K562 (cell line): ENCODE results near the gene USP7. TPM values are rescaled to one million over a fixed set of nuclear protein-coding genes. Genes with fewer than 3 reads are reported as not detected.
"Not testable (repeated sequence)": the region's sequence is repeated elsewhere in the genome, so short reads cannot be mapped to it uniquely, and the experiment has no call there.

ENCODE experiments used
- ATAC-seq: fragments of 200-7000 bp; cut with Tn5 transposase; 3 replicates; pipeline ENCODE4 v1.9.1; 2020; ENCODE audit warnings: moderate library complexity
- BruUV-seq: library from RNA; stranded (reverse); fragments of 400-500 nt; replicated peaks from 2 replicates; lab custom pipeline; 2021; lab: Mats Ljungman, UMichigan
- CTCF ChIA-PET: fragments of 300-600 bp; formaldehyde crosslinking; extraction: SDS; loops from one replicate; lab custom pipeline; 2021; ENCODE audit warnings: low intra/inter-chr PET ratio; lab: Yijun Ruan, JAX
- POLR2A ChIA-PET: fragments of 300-600, 350-650 bp; sonication (Branson Sonifier 250); formaldehyde crosslinking; extraction: SDS; loops from one replicate; lab custom pipeline; 2021; ENCODE audit warnings: antibody characterized with exemption, inconsistent platforms; lab: Yijun Ruan, JAX
- DNase-seq, 4 experiments: peaks; one replicate each; pipeline versions ENCODE4 v3.0.0 to v3.0.0-alpha.2; 2011 to 2018; ENCODE audit warnings: low spot score in 3 of 4, mixed read lengths in 3 of 4; ENCODE audit errors: extremely low read depth in 1 of 4
- FAIRE-seq: peaks from 2 replicates; lab custom pipeline; 2011; peaks lifted over from hg19 to GRCh38; lab: Jason Lieb, UNC
- H2AFZ ChIP-seq: 2 replicates; pipeline ENCODE4 v1.6.0; 2011; ENCODE audit warnings: low read depth, low read length, control low read depth, inconsistent platforms
- H3K27ac ChIP-seq: fragments of 200-600 bp; 3 replicates; pipeline ENCODE4 v1.8.0; 2011; ENCODE audit warnings: low read depth, mild to moderate bottlenecking, control low read depth, inconsistent platforms, low read length, moderate library complexity, mixed read lengths; ENCODE audit errors: extremely low read depth
- H3K27me3 ChIP-seq, 2 experiments: fragments of 300-600 bp in 1 of 2; 2 replicates in 1 of 2; 3 replicates in 1 of 2; pipeline versions ENCODE4 v1.6.0 to v1.8.0; 2011; ENCODE audit warnings: inconsistent platforms in 2 of 2, low read length in 2 of 2, mild to moderate bottlenecking in 1 of 2, mixed read lengths in 1 of 2, moderate library complexity in 1 of 2; ENCODE audit not compliant: control insufficient read depth in 2 of 2, insufficient read depth in 2 of 2
- H3K36me3 ChIP-seq: fragments of 300-600 bp; 3 replicates; pipeline ENCODE4 v1.8.0; 2011; ENCODE audit warnings: mild to moderate bottlenecking, low read length, inconsistent platforms; ENCODE audit not compliant: control insufficient read depth, insufficient read depth
- H3K4me1 ChIP-seq, 2 experiments: fragments of 200-600 bp in 1 of 2; replicated peaks in 1 of 2; 2 replicates in 1 of 2; 3 replicates in 1 of 2; pipeline versions ENCODE4 v1.5.1 to v1.8.0; 2011; ENCODE audit warnings: inconsistent platforms in 2 of 2, low read length in 2 of 2, mild to moderate bottlenecking in 1 of 2, mixed read lengths in 1 of 2, moderate library complexity in 1 of 2; ENCODE audit not compliant: control insufficient read depth in 2 of 2, insufficient read depth in 2 of 2
- H3K4me2 ChIP-seq: 2 replicates; pipeline ENCODE4 v1.6.1; 2011; ENCODE audit warnings: low read length, control low read depth, inconsistent platforms, mixed read lengths; ENCODE audit not compliant: insufficient read depth
- H3K4me3 ChIP-seq: fragments of 200-600 bp; sonication (generic), shearing (Covaris generic); 2 replicates; pipeline ENCODE4 v1.5.1; 2016; ENCODE audit warnings: control low read depth, inconsistent platforms
- H3K79me2 ChIP-seq: fragments of 200-600 bp; 3 replicates; pipeline ENCODE4 v1.8.0; 2011; ENCODE audit warnings: low read length, inconsistent platforms; ENCODE audit not compliant: control insufficient read depth, insufficient read depth
- H3K9ac ChIP-seq, 2 experiments: 2 replicates each; pipeline versions ENCODE4 v1.6.0 to v1.6.1; 2011; ENCODE audit warnings: low read depth in 2 of 2, low read length in 2 of 2, control low read depth in 1 of 2, inconsistent platforms in 1 of 2, mild to moderate bottlenecking in 1 of 2, mixed read lengths in 1 of 2; ENCODE audit not compliant: insufficient read depth in 1 of 2
- H3K9me1 ChIP-seq: one replicate; pipeline ENCODE4 v1.6.0; 2011; ENCODE audit warnings: inconsistent platforms, mild to moderate bottlenecking, low read length, moderate library complexity; ENCODE audit not compliant: control insufficient read depth, insufficient read depth
- H3K9me3 ChIP-seq: replicated peaks from 2 replicates; pipeline ENCODE4 v1.5.1; 2011; ENCODE audit warnings: low read depth, low read length, inconsistent platforms; ENCODE audit not compliant: control insufficient read depth, insufficient read depth
- H4K20me1 ChIP-seq: replicated peaks from 2 replicates; pipeline ENCODE4 v1.6.1; 2011; ENCODE audit warnings: low read length, inconsistent platforms, mixed read lengths; ENCODE audit not compliant: control insufficient read depth, insufficient read depth
- BACH1 ChIP-seq: fragments of 200-800 bp; sonication (Bioruptor generic); IDR thresholded peaks from 2 replicates; pipeline ENCODE4 v1.6.1; 2016; ENCODE audit warnings: missing genetic modification characterization, missing compliant biosample characterization
- CBX1 ChIP-seq: sonication (generic); IDR thresholded peaks from 2 replicates; pipeline ENCODE4 v1.6.1; 2016; ENCODE audit warnings: antibody characterized with exemption, low read depth, mild to moderate bottlenecking
- KAT7 ChIP-seq: sonication (generic); formaldehyde crosslinking; IDR thresholded peaks from 2 replicates; pipeline ENCODE4 v1.8.0; 2022; ENCODE audit warnings: missing genetic modification reagents, mild to moderate bottlenecking, borderline replicate concordance
- MTA2 ChIP-seq: fragments of 450-650 bp; IDR thresholded peaks from 2 replicates; pipeline ENCODE4 v1.6.1; 2016; ENCODE audit warnings: low read depth
- NFE2 ChIP-seq: IDR thresholded peaks from 2 replicates; pipeline ENCODE4 v1.6.1; 2014; ENCODE audit warnings: antibody characterized with exemption, low read depth
- PCBP1 ChIP-seq: fragments of 200-400 bp; formaldehyde crosslinking; IDR thresholded peaks from 2 replicates; pipeline ENCODE4 v1.6.1; 2018; ENCODE audit warnings: mild to moderate bottlenecking, low read depth, low read length; ENCODE audit not compliant: poor library complexity, severe bottlenecking
- PHF8 ChIP-seq: fragments of 200-600 bp; sonication (generic); IDR thresholded peaks from 2 replicates; pipeline ENCODE4 v1.6.1; 2012; ENCODE audit warnings: mixed run types, mild to moderate bottlenecking, inconsistent platforms, low read length, moderate library complexity, borderline replicate concordance
- SPI1 ChIP-seq: IDR thresholded peaks from 2 replicates; pipeline ENCODE4 v1.6.1; 2011; ENCODE audit warnings: low read depth, low read length, control low read depth, borderline replicate concordance
- WHSC1 ChIP-seq: IDR thresholded peaks from one replicate; pipeline ENCODE4 v1.6.1; 2012; ENCODE audit warnings: low read length, control low read depth, inconsistent platforms
- ZNF699 ChIP-seq: fragments of 250-450 bp; sonication (Bioruptor Pico); IDR thresholded peaks from 2 replicates; pipeline ENCODE4 v1.8.0; 2021; ENCODE audit warnings: mild to moderate bottlenecking, moderate library complexity; ENCODE audit not compliant: insufficient replicate concordance
- WGBS: fragments of 100-300 bp; shearing (Covaris generic); methylation state at CpG from one replicate; pipeline ENCODE4 v1.1.6; 2016; ENCODE audit warnings: low coverage, mixed read lengths; ENCODE audit not compliant: insufficient coverage; ENCODE audit errors: missing lambda C conversion rate; 5-methylcytosine and 5-hydroxymethylcytosine counted together
- in situ Hi-C: fragments of 300-500 bp; cut with MboI; formaldehyde crosslinking; loops from 4 replicates; pipeline ENCODE4 v1.15.0; 2018; ENCODE audit warnings: inconsistent platforms, mixed read lengths
- intact Hi-C: fragments of 100-400 bp; cut with micrococcal nuclease; formaldehyde crosslinking; loops from 2 replicates; pipeline ENCODE4 v1.14.2; 2022
- polyA plus RNA-seq, 8 experiments: library from polyadenylated mRNA; depleted of rRNA in 4 of 8; stranded (reverse) in 5 of 8; unstranded in 3 of 8; fragments of >200 nt; fragmentation: Nextera tagmentation in 2 of 8; fragmentation: Illumina TruSeq in 1 of 8; extraction: Ambion mirVana in 2 of 8; extraction: Trizol in 1 of 8; gene quantifications; 2 replicates each; pipeline versions ENCODE4 v1.2.1 to v1.2.3, GENCODE V29; 2011 to 2014; ENCODE audit warnings: inconsistent platforms in 1 of 8, missing spikeins in 1 of 8
- total RNA-seq, 7 experiments: library from RNA; depleted of rRNA in 6 of 7; stranded (reverse); fragments of >200 nt in 6 of 7; fragmentation: Illumina TruSeq in 2 of 7; extraction: Trizol in 2 of 7; gene quantifications; 2 replicates each; pipeline versions ENCODE4 v1.2.1 to v1.2.3, GENCODE V29; 2011 to 2021; ENCODE audit warnings: low replicate concordance in 1 of 7
- TF ChIP-seq, protein P1 (sequence below): sonication (generic); formaldehyde crosslinking; IDR thresholded peaks from 2 replicates; pipeline ENCODE4 v1.8.0; 2022; ENCODE audit warnings: missing genetic modification reagents, mild to moderate bottlenecking, moderate library complexity, borderline replicate concordance
- TF ChIP-seq, protein P2 (sequence below): fragments of 450-650 bp; IDR thresholded peaks from 2 replicates; pipeline ENCODE4 v1.6.1; 2018; ENCODE audit warnings: mild to moderate bottlenecking, low read depth; ENCODE audit not compliant: partially characterized antibody

USP7 gene
- total and polyA plus RNA-seq, 9 of the 15 experiments (the other 6 are each of a cell fraction or from before 2014, with no cell fraction given): 17.1 to 145 (median 57.9) TPM

DNA sequence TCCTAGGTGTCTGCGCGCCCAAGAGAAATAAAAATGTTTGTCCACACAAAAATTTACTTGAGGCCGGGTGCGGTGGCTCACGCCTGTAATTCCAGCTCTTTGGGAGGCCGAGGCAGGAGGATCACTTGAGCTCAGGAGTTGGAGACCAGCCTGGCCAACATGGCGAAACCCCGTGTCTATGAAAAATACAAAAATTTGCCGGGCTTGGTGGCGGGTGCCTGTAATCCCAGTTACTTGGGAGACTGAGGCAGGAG, 93.8 kb downstream of the USP7 start:
- H3K4me2 ChIP-seq, H3K4me3 ChIP-seq, ATAC-seq, H3K27ac ChIP-seq, CTCF ChIA-PET, in situ Hi-C loops, FAIRE-seq, DNase-seq, H3K36me3 ChIP-seq, H3K9me3 ChIP-seq, BruUV-seq, H3K9me1 ChIP-seq, H3K27me3 ChIP-seq: not testable (repeated sequence)
- peak overlapping the region in 1 of 2 experiments; percentile 69; a peak in 1 of 4 replicates for H3K9ac ChIP-seq
- 93% methylated on average over 6 of the region's 10 CpGs for WGBS
- peaks cover 22% of the 10 kb centered on the region for H4K20me1 ChIP-seq
- H3K4me1 ChIP-seq: peaks cover 34 to 55% of the 10 kb centered on the region in 2 experiments
- peaks cover 33% of the 10 kb centered on the region for H3K79me2 ChIP-seq
- TF ChIP-seq, protein P1, sequence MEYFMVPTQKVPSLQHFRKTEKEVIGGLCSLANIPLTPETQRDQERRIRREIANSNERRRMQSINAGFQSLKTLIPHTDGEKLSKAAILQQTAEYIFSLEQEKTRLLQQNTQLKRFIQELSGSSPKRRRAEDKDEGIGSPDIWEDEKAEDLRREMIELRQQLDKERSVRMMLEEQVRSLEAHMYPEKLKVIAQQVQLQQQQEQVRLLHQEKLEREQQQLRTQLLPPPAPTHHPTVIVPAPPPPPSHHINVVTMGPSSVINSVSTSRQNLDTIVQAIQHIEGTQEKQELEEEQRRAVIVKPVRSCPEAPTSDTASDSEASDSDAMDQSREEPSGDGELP (CRISPR knock-in tag): 0 out of 2 replicates have a peak, but pooled peaks have one; percentile 2
- H2AFZ ChIP-seq: peak overlapping the region; percentile 93; the same call in 1 of the 2 replicates
- intact Hi-C loops: loop anchor here (10.0 kb wide), 1 partner anchor 265 kb away; no protein-coding TSS in a partner anchor
- POLR2A ChIA-PET: interaction anchor here (1.1 kb wide), 1 partner anchor 10 kb away, joined by 4 read pairs; no protein-coding TSS in a partner anchor

DNA sequence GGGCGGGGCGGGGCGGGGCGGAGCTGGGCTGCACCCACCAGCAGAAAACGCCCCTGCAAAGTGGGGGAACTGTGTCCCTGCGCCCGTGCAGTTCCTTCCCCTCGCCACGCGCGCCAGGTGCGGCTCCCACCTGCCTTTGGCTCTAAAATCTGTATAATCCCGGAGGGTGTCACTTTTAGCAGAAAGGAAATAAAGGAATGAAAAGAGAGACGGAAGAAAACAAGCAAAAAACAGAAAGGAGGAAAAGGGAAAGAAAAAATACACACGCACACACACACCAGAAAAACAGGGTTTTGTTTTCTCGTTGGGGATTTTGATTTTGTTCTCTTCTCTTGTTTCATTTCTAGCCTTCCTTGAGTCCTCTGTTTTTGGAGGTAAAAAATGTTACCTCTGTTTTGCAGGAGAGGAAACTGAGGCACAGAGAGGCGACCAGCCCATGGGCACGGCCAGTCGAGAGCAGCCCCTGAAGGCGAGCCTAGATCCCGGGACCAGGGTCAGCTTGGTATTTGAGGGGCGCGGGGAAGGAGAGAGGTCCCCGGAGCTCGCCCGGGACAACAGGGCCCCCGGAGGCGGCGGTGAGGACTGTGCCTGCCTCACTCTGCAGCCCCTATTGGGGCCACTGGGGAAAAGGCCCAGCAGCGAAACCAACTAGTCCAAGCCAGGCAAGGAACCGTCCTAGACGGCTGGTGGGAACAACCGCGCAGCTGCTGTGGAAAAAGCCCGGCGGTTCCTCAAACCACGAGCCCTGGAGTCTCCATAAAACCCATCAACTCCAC, 94.3 kb downstream of the USP7 start:
- Histone ChIP-seq H2AFZ (peak overlapping the region; percentile 93), H3K27me3 (no peaks in the 10 kb centered on the region), H3K4me3 (peak overlapping the region; percentile 39), H4K20me1 (peaks cover 27% of the 10 kb centered on the region), H3K79me2 (peaks cover 38% of the 10 kb centered on the region), H3K4me1 (peaks cover 39 to 60% of the 10 kb centered on the region in 2 experiments), H3K27ac (peak overlapping the region; percentile 63), H3K36me3 (peaks cover 8% of the 10 kb centered on the region; the same call in 1 of the 3 replicates), H3K9ac (peak overlapping the region; percentile 67 to 83), H3K9me1 (peaks cover 8% of the 10 kb centered on the region), H3K4me2 (peak overlapping the region; percentile 77), H3K9me3 (no peaks in the 10 kb centered on the region)
- in situ Hi-C loops: no loop called here
- FAIRE-seq (peak; percentile 51), ATAC-seq (peak; percentile 49), DNase-seq (peak; percentile 56 to 63 (median 62))
- POLR2A ChIA-PET: interaction anchor here (0.6 to 1.5 kb wide), 6 partner anchors 9 to 310 kb away, joined by 3 to 9 read pairs (median 3); no protein-coding TSS in a partner anchor
- CTCF ChIA-PET: no interaction called here
- intact Hi-C loops: no loop called here
- WGBS: 25% methylated on average over 19 of the region's 37 CpGs
- BruUV-seq: no TSS peak
- 0 out of 2 replicates have a peak, but pooled peaks have one; percentile 18 for TF ChIP-seq MTA2
- TF ChIP-seq NFE2: no peak
- no peak for TF ChIP-seq BACH1 (tag)
- TF ChIP-seq WHSC1: no peak
- TF ChIP-seq PHF8: peak; percentile 25; the same call in 1 of the 2 replicates
- TF ChIP-seq PCBP1: no peak
- no peak for TF ChIP-seq CBX1
- TF ChIP-seq ZNF699 (CRISPR knock-in tag): no peak
- 0 out of 2 replicates have a peak, but pooled peaks have one; percentile 46 for TF ChIP-seq SPI1
- TF ChIP-seq, protein P2, sequence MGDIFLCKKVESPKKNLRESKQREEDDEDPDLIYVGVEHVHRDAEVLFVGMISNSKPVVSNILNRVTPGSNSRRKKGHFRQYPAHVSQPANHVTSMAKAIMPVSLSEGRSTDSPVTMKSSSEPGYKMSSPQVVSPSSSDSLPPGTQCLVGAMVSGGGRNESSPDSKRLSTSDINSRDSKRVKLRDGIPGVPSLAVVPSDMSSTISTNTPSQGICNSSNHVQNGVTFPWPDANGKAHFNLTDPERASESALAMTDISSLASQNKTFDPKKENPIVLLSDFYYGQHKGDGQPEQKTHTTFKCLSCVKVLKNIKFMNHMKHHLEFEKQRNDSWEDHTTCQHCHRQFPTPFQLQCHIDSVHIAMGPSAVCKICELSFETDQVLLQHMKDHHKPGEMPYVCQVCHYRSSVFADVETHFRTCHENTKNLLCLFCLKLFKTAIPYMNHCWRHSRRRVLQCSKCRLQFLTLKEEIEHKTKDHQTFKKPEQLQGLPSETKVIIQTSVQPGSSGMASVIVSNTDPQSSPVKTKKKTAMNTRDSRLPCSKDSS: no peak
- TF ChIP-seq KAT7 (CRISPR knock-in tag): no peak
